Cardiac septum (tissue), 1 donor: Measurements from ENCODE around the gene NFIA. TPM values are rescaled to one million over a fixed set of nuclear protein-coding genes. Genes with fewer than 3 reads are reported as not detected.

Source experiments
- DNase-seq: peaks from one replicate; pipeline ENCODE4 v3.0.0-alpha.2; 2020; ENCODE audit warnings: low spot score
- intact Hi-C: fragments of 100-400 bp; cut with DNase I; formaldehyde crosslinking; loops from one replicate; pipeline ENCODE4 v1.14.0; 2022
- total RNA-seq: library from RNA; stranded (reverse); fragmentation: NEBNext Ultra II Directional; extraction: Animal tissue kit (Norgen Biotek cat#: 25700); gene quantifications from one replicate; pipeline ENCODE4 v1.2.1, GENCODE V29; 2021
- donor health status: DM: no; HTN: no; CAD: no.

Gene NFIA
- total RNA-seq, 1 donor from 2014 or later, result 78.6 TPM

GRCh38 chr1:61378494-61379180, 296.3 kb downstream of the NFIA start:
- intact Hi-C loops, result no loop called here
- no peak for DNase-seq

DNA sequence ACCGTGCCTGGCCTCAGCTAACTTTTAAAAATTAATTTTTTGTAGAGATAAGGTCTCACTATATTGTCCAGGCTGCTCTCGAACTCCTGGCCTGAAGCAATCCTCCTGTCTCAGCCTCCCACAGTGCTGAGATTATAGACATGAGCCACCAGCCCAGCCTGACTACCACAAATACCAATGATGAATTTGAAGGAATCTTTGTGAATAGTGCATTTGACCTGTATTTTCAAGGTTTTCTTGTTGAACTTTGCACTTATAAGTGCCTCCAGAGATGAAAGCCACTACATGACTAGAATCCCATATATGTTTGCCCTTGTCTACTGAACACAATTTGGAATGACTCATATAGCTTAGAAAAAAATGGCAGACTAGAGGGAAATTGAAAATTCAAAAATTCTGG, 297.3 kb downstream of the NFIA start:
- DNase-seq, result no peak
- intact Hi-C loops, result loop anchor here (5.0 kb wide), 1 partner anchor 302 kb away; no protein-coding TSS in a partner anchor

GRCh38 chr1:61380561-61380960, 298.2 kb downstream of the NFIA start:
- intact Hi-C loops, result loop anchor here (5.0 kb wide), 1 partner anchor 303 kb away; no protein-coding TSS in a partner anchor

DNA sequence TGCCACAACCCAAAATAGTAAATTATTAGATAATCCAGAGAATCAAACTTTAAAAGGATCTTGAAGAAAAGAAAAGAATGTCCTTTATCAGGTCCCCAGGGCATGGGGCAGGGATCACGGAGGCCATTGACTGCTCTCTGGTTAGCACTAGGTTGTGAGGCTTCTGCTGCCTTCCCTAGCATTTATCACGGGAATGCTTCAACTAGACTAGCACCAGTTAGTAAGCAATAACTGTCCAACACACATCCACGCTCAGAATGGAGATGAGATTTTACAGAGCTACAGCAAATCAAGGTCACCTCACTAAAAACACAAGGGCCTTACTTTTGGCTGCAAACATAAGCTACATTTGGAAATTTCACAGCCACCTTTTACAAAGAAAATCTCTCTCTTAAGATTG, 304.0 kb downstream of the NFIA start:
- intact Hi-C loops, result no loop called here
- no peak for DNase-seq

More at GRCh38 chr1:61380561-61380960, 298.2 kb downstream of the NFIA start:
- DNase-seq, result no peak

DNA sequence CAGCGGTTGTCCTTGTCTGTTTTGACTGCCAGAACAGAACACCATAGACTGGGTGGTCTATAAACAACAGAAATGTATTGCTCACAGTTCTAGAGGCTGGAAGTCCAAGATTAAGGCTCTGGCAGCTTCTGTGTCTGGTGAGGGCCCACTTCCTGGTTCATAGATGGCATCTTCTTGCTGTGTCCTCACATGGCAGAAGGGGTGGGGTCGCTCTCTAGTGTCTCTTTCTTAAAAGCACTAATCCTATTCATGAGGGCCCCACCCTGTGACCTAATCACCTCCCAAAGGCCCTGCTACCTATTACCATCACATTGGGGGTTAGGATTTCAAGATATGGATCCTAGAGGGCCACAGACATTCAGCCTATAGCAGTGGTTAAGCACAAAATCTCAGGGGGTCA, 304.4 kb downstream of the NFIA start:
- intact Hi-C loops, result no loop called here
- no peak for DNase-seq

- DNase-seq, result no peak
- intact Hi-C loops, result no loop called here
These were observed 305.5 kb downstream of the NFIA start for GRCh38 chr1:61387829-61388228.

DNA sequence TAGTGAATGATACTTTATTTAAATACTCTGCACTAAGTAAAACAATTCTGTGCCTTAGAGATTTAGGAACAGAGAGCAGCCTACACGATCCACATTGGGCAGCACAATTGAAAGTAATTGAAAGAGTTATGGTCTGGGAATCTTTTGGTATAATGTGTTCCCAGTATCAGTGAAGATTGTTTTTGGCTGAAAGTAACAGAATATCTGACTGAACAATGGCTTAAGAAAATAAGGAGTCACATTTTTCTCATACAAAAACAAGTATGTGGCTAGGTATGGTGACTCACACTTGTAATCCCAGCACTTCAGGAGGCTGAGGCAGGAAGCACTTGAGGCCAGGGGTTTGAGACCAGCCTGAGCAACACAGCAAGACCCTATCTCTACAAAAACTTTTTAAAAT, 306.2 kb downstream of the NFIA start:
- intact Hi-C loops, result no loop called here
- no peak for DNase-seq

DNA sequence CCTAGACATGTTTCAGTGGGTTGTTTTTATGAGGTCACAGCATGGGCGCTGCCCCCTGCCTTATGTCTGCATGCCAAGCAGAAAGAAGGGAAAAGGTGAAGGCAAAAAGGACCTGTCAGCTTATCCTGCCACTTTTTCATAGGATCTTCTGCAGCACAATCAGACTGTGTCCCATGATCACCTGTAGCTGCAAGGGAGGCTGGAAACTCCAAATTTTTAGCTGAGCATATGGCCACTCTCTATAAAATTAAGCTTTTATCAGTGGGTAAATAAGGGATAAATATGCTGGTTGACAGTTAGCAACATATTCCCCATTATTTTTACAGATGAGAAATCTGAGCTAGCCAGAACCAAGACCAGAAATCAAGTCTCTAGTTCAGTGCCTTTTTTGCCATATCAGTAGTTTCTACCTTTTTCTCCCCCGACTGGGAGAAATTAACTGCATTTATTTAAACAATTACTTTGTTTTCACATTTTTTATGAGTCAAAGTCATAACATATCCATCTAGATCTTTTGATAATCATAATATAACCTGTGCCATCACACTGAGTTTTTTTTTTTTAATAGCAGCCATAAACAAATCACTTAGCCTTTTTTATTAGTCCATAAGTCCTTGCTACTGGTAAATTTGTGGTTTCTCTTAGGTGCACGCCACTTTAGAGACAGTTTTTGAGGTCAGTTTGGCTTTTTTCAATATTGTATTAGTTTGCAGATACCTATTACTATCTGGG, 307.0 kb downstream of the NFIA start:
- no peak for DNase-seq
- intact Hi-C loops, result no loop called here

- no peak for DNase-seq
- intact Hi-C loops, result loop anchor here (5.0 kb wide), 1 partner anchor 37 kb away; no protein-coding TSS in a partner anchor
These were observed 307.8 kb downstream of the NFIA start for GRCh38 chr1:61389926-61390845.

DNA sequence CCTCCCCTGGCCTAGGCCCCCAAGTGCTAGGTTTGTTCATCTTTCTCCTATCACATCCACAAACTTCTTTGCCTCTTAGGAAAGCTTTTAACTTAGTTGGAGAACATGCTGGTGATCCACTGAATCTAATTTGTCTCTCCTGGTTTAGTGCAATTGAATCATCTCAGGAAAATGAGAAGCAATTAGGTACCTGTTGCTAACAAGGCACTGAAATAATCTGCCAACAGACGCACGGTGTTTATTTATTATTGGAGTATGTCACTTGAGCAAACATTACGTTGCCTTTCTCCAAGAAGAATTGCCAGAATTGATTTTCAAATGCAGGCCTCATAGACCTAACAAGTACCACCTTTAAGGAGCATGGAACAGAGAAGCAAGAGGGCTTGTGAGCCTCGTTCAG, 309.4 kb downstream of the NFIA start:
- intact Hi-C loops, result loop anchor here (5.0 kb wide), 1 partner anchor 36 kb away; no protein-coding TSS in a partner anchor

DNA sequence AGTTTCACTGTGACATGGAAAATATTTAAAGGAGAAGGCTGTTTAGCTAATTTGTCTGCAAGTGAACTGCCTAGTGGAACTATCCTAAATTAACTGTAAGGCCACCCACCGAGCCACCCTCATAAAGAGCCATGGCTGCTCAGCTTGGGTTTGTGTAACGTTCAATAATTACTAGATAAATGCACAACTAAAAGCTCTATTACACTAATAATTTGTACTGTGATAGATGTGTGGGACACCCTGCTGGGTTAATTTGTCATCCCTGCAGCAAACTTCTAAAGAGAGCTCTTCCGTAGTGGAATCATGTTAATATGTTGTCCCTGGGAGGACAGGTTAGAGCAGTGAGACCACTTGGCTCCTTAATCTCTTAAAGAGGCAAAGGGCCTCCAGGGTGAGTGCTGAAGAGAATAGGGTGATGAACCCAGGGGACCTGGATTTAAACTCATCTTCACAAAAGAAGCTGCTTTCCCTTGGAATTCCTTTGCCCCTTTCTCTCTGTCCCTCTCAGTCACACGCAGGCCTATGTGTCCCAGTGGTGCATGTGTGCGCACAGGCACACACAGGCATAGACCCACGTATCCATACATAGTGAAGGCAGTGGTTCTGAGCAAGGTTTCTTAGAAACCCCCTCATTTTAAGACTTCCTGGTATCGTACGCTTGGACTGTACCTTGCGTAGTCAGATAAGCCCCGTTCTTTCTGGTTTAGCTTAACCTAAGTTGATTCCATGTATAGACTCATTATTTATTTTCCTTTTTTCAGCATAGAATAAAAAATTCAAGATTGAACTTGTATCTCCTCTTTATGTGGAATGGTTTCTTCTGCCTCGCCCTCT, 310.3 kb downstream of the NFIA start:
- intact Hi-C loops, result loop anchor here (5.0 kb wide), 1 partner anchor 35 kb away; no protein-coding TSS in a partner anchor
- DNase-seq, result no peak

More for the DNA sequence above, 309.4 kb downstream of the NFIA start:
- no peak for DNase-seq

GRCh38 chr1:61393575-61393974, 311.2 kb downstream of the NFIA start:
- DNase-seq, result no peak
- intact Hi-C loops, result loop anchor here (5.0 kb wide), 1 partner anchor 34 kb away; no protein-coding TSS in a partner anchor

- intact Hi-C loops, result no loop called here
- no peak for DNase-seq
These were observed 312.9 kb downstream of the NFIA start for GRCh38 chr1:61395146-61395800.

- intact Hi-C loops, result no loop called here
- no peak for DNase-seq
These were observed 315.1 kb downstream of the NFIA start for GRCh38 chr1:61397495-61397894.

GRCh38 chr1:61397935-61398334, 315.6 kb downstream of the NFIA start:
- intact Hi-C loops, result no loop called here
- DNase-seq, result no peak

GRCh38 chr1:61399199-61399598, 316.8 kb downstream of the NFIA start:
- no peak for DNase-seq
- intact Hi-C loops, result no loop called here

GRCh38 chr1:61400131-61400770, 317.9 kb downstream of the NFIA start:
- intact Hi-C loops, result no loop called here
- DNase-seq, result no peak

DNA sequence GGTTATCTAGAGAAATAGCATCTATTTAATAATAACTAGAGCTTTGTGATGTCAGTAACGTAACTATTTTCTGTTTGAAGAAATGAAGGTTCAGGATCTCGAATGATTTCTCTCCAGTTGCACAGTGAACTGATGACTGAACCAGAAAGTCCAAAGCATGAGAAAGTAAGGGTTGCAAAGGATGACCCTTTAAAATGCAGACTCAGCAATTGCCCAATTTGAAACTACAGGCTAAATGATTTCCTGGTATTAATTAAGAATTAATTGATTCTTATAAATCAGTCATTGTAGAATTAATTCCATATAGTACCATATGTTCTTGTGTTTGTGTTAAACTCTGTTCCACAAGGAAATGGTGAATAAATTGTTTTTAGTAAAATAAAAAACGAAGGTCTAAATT, 318.6 kb downstream of the NFIA start:
- intact Hi-C loops, result no loop called here
- no peak for DNase-seq
